Neuronal stem cell (in vitro differentiated cells): ENCODE measurements around the gene SRPRA. TPM values are rescaled to one million over a fixed set of nuclear protein-coding genes. Genes with fewer than 3 reads are reported as not detected.

Experiments used
- small RNA-seq: library from polyadenylated mRNA; stranded (forward); fragments of <200 nt; extraction: miRNeasy Mini kit (QIAGEN cat#:217004); gene quantifications from one replicate; pipeline ENCODE3, GENCODE V24; 2013; ENCODE audit not compliant: insufficient read depth

The SRPRA gene

Small RNAs within 50 kb of the gene (small RNA-seq; reads per million reads assigned to genes)
- gene RN7SL351P (not detected), gene RNU4-86P (not detected)
